NCI-H2029 (cell line): ENCODE results near the gene ALDH7A1.
"Not testable (repeated sequence)": the region's sequence is repeated elsewhere in the genome, so short reads cannot be mapped to it uniquely, and the experiment has no call there.

ENCODE experiments used
- DNase-seq: peaks from one replicate; lab custom pipeline; 2025; lab: John Stamatoyannopoulos, UW

ALDH7A1 gene

DNA sequence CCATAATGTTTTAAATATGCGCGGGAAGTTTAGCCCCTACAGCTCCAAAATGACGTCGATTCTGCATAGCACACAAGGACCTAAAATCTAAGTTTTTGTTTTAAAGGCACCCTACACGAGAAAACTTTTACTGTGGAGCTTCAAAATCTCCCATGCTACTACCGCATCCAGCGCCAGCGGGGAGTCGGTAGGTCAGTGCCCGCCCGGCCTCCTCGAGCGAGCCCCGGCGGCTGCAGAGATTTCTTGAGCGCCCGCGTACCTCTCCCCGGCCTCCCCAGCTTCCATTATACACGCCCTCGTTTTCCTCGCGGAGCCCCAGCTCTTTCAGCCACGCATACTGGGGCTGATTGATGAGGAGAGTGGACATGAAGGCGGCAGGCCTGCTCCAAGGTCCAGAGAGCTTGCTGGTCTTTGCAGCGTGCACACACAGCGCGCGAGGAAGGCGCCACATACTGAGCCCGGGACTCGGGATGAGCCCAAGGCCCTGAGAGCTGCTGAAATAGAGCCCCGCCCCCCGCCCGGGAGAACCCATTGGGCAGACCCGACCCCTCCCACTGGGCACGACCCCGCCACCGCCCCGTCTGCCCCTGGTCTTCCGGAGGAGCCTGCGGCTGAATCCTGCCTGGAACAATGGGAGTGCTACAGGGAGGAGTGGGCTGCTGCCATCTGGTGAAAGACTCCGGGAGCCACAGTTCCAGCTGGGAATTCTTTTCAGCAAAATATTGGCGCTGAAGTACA lies at the start of gene ALDH7A1:
Gene ALDH7A1, minus strand, starts transcription at position 472 of the 738 bp plus-strand sequence. Its CDS starts 21 bp downstream, at position 451.
- DNase-seq: peak; percentile 92

DNA sequence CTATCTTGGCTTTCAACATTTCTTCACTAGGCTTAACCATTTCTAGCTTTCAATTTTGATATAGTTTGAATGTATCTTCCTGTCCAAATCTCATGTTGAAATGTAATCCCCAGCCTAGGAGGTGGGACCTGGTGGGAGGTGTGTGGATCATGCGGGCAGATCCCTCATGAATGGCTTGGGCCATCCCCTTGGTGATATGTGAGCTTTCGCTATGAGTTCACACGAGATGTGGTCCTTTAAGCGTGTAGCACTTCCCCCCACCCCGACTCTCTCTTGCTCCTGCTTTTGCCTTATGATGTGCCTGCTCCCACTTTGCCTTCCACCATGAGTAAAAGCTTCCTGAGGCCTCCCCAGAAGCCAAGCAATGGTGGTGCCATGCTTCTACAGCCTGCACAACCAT lies 46.4 kb upstream of the ALDH7A1 start:
- no peak for DNase-seq

DNA sequence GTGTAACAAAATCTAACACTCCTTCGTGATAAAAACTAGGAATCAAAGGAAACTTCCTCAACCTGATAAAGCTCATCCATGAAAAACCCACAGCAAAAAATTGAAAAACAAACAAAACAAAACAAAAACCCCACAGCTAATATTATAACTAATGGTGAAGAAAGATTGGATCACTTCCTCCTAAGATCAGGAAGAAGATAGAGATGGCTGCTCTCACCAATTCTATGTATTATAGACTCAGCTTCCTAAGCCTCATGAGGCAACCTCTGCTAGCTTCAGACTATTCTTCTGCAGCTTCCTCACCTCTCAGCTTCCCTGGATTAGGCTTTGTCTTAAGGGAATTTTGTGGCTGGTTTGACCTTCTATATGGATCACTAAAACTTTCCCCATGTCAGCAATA lies 45.8 kb upstream of the ALDH7A1 start:
- DNase-seq: no peak

DNA sequence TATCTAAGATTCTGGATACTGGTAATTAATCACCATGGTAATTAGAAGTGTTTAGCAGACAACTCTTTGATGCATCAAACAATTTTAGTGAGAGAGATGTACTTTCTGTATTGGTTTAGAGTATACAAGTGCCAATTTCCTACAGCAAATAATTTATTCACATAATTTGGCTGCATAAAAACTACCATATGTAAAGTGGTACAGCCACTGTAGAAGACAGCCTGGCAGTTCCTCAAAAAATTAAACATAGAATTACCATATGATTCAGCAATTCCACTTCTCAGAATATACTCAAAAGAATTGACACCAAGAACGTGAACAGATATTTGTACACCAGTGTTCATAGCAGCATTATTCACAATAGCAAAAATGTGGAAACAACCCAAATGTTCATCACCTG lies 41.9 kb upstream of the ALDH7A1 start:
- no peak for DNase-seq

DNA sequence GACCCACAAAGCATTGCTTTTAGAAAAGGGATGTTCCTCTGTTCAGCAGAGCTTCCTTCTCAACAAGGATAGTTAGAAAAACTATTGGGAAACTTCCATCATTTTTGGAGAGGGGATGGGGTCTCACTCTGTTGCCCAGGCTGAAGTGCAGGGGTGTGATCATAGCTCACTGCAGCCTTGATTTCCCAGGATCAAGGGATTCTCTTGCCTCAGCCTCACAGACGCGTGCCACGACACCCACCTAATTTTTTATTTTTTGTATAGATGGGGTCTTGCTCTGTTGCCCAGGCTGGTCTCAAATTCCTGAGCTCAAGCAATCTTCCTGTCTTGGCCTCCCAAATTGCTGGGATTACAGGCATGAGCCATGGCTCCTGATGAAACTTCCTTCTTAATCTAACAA lies 40.6 kb upstream of the ALDH7A1 start:
- DNase-seq: no peak

DNA sequence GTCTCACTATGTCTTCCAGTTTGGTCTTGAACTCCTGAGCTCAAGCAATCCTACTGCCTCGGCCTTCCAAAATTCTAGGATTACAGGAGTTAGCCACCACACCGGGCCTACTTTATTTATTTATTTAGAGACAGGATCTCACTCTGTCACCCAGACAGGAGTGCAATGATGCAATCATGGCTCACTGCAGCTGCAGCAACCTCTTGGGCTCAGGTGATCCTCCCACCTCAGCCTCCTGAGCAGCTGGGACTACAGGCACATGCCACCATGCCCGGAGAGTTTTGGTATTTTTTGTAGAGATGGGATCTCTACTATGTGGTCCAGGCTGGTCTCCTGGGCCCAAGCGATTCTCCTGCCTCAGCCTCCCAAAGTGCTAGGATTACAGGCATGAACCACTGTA lies 38.5 kb upstream of the ALDH7A1 start:
- no peak for DNase-seq

DNA sequence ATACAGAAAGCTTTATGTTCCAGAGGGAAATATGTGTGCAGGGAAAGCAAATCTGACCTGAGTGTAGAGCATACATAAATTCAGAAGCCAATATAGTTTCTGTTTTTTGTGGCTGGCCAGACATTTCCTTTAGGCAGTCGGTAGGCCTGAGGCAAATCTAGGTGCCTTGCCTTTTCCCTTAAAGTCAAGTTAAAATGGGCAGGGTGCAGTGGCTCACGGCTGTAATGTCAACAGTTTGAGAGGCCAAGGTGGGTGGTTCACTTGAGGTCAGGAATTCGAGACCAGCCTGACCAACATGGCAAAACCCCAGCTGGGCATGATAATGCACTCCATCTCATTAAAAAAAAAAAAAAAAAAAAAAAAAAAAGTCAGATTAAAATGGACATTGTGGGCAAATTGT lies 36.9 kb upstream of the ALDH7A1 start:
- no peak for DNase-seq

DNA sequence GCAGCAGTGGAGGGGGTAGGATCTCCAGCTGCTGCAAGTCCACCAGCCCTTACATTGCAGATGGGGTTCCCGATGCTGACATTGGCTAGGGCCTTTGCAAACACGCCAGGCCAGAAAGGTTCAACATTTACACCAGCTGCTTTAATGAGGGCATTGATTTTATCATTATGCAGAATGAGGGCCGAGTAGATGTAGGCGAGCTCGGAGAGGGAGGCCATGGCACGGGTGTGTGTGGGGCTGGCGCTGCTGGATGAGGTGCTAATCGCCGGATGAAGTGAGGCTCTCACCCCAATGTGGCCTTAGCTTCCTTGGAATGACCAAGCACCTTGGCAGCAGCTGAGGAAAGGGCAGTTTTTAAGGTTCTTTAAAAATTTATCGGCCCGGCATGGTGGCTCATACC lies 33.1 kb upstream of the ALDH7A1 start:
- no peak for DNase-seq

DNA sequence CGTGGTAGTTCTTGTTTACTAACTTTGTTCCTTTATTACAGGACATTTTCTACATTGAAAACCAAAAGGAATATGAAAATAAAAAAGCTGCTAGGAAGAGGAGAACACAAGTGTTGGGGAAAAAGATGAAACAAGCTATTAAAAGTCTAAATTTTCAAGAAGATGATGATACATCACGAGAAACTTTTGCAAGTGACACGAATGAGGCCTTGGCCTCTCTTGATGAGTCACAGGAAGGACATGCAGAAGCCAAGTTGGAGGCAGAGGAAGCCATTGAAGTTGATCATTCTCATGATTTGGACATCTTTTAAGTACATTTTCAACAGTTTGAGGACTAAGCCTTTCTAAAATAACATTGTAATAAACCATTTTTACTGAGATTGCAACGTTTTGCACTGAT lies 29.5 kb upstream of the ALDH7A1 start:
- no peak for DNase-seq

DNA sequence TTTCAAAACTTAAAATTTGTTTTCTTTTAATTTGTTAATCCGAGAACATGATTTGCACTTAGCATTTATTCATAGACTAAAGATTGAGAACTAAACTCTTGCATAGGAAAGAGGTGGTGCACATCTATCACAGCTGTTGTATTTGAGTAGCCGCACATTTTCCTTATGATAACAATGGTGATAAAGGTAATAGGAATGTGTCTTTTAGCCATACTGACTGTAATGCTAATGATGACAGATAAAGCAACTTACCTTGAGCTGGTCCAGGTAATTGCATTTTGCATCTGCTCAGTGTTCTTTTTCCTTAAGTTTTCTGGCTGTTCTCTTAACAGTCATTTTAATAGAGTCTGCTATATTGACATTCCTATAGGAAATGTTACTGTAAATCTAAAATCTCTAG lies 24.8 kb upstream of the ALDH7A1 start:
- DNase-seq: no peak

DNA sequence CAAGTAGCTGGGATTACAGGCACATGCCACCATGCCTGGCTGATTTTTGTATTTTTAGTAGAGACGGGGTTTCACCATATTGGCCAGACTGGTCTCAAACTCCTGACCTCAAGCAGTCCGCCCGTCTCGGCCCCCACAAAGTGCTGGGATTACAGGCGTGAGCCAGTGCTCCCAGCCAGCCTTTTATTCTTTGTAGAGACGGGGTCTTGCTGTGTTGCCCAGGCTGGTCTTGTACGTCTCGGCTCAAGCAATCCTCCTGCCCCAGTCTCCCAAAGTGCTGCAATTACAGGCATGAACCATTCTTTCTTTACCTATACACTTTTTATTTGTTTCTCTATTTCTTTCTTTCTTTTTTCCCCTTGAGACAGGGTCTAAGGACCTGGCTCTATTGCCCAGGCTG lies 22.6 kb upstream of the ALDH7A1 start:
- DNase-seq: not testable (repeated sequence)

DNA sequence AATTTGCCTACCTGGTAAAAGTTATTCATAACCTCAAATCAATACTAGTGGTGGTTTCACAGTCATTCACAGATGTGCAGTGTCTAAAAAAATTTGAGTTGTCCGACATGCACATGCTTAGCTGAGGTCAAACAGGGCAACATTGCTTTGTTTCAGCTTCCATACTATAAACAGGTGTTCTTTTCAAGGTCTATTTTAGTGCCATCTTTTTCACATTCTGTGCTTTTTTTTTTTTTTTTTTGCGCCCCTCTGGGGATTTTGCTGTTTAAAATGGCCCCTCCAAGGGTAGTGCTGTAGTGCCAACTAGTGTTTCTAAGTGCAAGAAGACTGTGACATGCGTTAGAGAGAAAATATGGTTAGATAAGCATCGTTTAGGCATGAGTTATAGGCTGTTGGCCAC lies 20.3 kb upstream of the ALDH7A1 start:
- no peak for DNase-seq

DNA sequence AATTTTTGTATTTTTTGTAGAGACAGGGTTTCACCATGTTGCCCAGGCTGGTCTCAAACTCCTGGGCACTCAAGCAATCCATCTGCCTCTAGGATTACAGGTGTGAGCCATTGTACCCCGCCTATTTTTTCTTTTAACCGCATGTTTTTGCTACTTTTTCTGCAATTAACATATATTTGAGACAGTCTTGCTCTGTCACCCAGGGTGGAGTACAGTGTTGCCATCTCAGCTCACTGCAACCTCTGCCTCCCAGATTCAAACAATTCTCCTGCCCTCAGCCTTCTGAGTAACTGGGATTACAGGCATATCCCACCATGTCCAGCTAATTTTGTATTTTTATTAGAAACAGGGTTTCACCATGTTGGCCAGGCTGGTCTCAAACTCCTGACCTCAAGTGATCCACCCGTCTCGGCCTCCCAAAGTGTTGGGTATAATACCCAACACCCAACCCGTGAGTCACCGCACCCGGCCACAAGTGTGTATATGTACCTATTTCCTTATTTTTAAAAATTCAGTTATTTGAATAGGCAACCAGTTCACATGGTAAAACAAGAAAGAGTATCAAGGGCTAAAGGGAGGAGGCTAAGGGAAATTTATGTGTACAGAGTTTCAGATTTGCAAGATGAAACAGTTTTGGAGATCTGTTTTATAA lies 19.0 kb upstream of the ALDH7A1 start:
- no peak for DNase-seq

DNA sequence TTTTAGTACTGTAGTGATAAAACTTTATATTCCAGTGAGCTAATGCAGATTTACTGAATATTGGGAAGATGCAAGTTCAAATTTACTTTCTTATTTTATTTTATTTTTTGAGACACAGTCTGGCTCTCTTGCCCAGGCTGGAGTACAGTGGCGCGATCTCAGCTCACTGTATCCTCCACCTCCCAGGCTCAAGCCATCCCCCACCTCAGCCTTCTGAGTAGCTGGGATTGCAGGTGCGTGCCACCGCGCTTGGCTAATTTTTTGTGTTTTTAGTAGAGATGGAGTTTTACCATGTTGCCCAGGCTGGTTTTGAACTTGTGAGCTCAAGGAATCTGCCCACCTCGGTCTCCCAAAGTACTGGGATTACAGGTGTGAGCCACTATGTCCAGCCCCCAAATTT lies 15.6 kb upstream of the ALDH7A1 start:
- DNase-seq: no peak

DNA sequence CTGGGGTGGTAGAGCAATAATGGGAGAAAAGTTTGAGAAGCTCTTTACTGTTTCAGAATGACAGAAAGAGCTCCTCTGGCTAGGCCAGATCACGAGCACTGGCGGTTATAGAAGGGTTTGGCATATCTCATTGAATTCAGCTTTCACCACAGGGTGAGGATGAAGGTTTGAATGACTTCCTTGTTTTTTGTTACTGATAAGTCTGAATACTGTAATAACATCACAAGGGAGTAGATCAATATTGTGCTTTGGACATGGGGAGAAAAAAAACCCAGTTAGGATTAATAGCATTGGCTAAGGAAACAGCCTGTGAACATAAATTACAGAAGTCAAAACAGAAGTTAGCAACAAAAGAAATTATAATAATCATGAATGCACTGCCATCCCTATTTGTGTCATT lies 15.1 kb upstream of the ALDH7A1 start:
- no peak for DNase-seq

DNA sequence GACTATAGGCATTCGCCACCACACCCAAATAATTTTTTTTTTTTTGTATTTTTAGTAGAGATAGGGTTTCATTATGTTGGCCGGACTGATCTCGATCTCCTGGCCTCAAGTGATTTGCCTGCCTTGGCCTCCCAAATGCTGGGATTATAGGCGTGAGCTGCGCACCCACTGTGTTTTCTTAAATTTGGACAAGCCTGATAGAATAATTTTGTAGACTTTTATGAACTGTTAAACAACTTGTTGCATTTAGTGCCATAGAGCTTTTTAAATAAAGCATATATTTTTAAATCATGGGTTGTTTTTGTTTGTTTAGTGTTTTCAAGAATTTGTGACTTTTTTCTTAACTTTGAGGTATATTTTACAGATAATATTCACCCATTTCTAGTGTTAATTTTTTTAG lies 10.5 kb upstream of the ALDH7A1 start:
- no peak for DNase-seq

DNA sequence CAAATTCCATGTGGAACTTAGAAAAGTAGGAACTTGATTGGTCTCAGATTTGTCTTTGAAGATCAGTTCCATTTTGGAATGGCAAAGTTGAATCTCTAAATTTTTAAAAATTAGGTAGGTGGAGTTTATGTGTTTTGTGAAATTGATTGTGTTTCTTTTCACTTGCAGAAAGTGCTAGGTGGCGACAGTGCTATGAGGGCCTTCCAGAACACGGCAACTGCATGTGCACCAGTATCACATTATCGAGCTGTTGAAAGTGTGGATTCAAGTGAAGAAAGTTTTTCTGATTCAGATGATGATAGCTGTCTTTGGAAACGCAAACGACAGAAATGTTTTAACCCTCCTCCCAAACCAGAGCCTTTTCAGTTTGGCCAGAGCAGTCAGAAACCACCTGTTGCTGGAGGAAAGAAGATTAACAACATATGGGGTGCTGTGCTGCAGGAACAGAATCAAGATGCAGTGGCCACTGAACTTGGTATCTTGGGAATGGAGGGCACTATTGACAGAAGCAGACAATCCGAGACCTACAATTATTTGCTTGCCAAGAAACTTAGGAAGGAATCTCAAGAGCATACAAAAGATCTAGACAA lies 8.5 kb upstream of the ALDH7A1 start:
- DNase-seq: no peak

DNA sequence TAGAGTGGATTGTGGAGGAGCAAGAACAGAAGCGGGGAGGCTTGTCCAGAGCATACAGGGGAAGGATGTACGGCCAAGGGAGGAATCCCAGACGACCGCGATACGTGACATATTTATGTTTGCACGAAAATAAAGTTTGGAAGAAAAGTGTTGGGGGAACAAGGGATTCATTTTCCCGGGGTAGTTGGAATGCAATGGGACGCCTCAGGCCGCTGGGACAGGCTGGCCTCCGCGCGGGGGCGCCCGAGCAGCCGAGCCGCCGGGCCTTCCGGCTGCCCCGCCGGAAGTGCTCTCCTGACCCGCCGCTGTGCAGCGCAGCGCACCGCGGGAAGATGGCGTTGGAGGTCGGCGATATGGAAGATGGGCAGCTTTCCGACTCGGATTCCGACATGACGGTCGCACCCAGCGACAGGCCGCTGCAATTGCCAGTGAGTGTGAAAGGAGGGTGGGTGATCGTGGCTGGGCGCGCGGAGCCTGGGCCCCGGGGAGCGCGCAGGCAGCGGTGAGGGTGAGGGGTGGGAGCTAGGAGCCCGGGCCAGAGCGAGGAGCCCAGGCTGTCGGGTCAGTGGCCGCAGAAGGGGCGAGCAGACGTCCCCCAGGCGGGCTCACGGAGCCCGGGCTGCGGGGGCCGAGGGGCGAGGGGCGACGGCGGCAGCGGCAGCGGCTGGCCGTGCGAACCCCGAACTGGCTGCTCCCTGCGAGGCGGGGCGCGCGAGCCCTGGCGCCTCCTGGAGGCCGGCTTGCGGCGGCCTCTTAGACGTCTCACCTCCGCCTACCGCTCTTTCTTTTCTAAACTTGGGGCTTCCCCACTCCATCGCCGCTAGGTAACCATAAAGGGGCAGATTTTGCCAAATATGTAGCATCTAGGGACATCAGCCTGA lies 5.9 kb upstream of the ALDH7A1 start, which contains the start of gene PHAX:
Gene PHAX, plus strand, starts transcription at position 317 of the 881 bp plus-strand sequence. Its CDS starts 16 bp downstream, at position 333.
- peak; percentile 54 for DNase-seq

DNA sequence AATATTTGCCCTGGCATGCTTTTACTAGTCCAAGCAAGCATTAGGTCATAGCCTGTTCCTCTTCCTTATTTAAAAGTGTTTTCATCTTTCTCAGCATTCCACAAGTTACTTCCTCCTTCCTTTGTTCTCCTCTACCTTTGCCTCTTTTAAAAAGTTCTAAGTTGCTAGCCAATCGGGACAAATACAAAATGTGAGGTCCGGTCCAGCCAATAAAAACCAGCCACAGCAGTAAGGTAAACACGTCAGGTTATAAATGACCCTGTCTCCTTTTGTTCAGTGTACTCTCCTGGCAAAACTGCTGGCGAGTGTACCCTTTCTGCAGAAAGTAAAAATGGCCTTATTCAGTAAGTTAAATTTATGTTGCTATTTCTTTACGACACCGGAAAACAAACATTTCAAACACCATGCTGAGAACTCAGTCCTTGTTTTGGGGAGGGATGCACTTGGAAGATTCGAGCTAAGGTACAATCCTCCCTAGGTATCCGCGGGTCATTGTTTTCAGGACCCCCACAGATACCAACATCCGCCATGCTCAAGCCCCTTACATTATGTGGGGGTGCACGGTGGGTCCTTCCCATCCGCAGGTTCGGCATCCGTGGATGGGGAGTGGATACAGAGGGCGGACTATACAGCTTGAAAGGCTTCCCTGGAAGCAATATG lies 5.1 kb upstream of the ALDH7A1 start:
- DNase-seq: not testable (repeated sequence)

DNA sequence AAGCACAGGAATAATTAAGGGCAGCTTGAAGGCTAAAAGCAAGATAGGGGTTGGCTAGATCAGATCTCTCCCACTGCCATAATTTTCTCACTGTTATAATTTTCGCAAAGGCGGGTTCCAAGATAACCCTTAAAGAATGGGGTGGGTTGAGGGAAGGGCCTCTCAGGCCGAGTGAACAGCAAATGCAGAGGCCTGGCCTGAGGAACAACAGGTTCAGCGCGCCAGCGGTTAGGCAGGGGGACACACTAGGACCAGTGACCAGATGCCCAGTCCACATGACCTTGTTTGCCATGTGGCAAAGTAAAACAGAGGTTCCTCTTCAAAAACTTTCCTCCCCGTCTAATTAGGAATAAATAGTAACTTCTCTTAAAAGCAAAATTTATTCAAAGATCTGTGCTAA lies 4.5 kb upstream of the ALDH7A1 start:
- no peak for DNase-seq

DNA sequence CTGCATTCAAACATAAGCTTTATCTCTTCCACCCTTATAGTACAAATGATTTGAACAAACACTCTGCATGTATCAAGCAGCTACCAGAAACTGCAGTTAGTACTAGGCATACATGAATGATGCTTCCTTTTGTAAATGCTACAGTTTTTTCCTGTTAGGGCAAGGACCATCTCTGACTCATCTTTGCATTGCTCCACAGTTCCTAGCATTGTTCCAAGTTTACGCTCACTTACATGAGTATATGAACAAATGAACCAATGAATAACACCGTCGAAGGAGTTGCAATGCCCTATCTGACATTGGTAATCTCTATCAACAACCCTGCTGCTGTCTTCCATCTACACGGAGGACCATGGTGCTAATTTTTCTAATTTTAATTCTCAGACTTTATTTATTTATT lies 2.1 kb upstream of the ALDH7A1 start:
- DNase-seq: no peak
